Measurements from ENCODE around the gene TMEM258.
A peak's percentile ranks its signal among the peaks of the same experiment; 100 is the strongest.

Gene TMEM258

DNA sequence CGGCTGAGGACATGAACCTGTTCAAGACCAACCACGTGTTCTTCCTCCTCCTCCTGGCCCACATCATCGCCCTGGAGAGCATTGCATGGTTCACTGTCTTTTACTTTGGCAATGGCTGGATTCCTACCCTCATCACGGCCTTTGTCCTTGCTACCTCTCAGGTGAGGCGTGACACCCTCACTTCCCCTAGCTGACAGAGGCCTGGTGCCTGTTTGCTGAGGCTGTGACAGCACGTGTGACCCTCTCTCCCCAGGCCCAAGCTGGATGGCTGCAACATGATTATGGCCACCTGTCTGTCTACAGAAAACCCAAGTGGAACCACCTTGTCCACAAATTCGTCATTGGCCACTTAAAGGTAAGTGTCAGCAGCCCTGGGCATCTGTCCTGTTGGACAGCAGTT is 48.0 kb upstream of the TMEM258 start:
- Histone ChIP-seq H3K27ac (ENCODE audit: extremely low read depth, low read depth, low read length) (no peak overlapping the region), H3K4me1 (ENCODE audit: control insufficient read depth, insufficient read depth, low read length) (no peaks in the 10 kb centered on the region), H3K36me3 (ENCODE audit: control insufficient read depth in 2 of 2, insufficient read depth in 1 of 2, low read length in 2 of 2) (peaks cover 8 to 21% of the 10 kb centered on the region in 2 experiments; a peak in 2 of 3 replicates), H3K4me3 (ENCODE audit: low read depth, low read length) (no peak overlapping the region), H3K9me3 (ENCODE audit: control insufficient read depth, insufficient read depth, low read depth, low read length) (no peaks in the 10 kb centered on the region)
- TF ChIP-seq ZNF202 (tag by site-specific recombination; IDR thresholded peaks at IDR 0.05; ENCODE audit: borderline replicate concordance) (no peak), ZNF560 (tag by site-specific recombination; IDR thresholded peaks at IDR 0.05; ENCODE audit: borderline replicate concordance) (no peak), ZSCAN30 (tag by site-specific recombination; IDR thresholded peaks at IDR 0.05) (no peak), YY1 (tag by site-specific recombination; IDR thresholded peaks at IDR 0.05) (no peak), ZNF561 (tag by site-specific recombination; IDR thresholded peaks at IDR 0.05; ENCODE audit: borderline replicate concordance) (no peak)
- TF ChIP-seq, protein P1, sequence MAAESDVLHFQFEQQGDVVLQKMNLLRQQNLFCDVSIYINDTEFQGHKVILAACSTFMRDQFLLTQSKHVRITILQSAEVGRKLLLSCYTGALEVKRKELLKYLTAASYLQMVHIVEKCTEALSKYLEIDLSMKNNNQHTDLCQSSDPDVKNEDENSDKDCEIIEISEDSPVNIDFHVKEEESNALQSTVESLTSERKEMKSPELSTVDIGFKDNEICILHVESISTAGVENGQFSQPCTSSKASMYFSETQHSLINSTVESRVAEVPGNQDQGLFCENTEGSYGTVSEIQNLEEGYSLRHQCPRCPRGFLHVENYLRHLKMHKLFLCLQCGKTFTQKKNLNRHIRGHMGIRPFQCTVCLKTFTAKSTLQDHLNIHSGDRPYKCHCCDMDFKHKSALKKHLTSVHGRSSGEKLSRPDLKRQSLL (tag by site-specific recombination; IDR thresholded peaks at IDR 0.05): no peak
- CTCF ChIA-PET: interaction anchor here (1.0 kb wide), 1 partner anchor 12 kb away, joined by 3 read pairs; the partner anchor contains the start of gene FADS2
- POLR2A ChIA-PET: no interaction called here

GRCh38 chr11:61839742-61840141 is 47.3 kb upstream of the TMEM258 start:
- Histone ChIP-seq H3K4me1 (ENCODE audit: control insufficient read depth, insufficient read depth, low read length) (no peaks in the 10 kb centered on the region), H3K36me3 (ENCODE audit: control insufficient read depth in 2 of 2, insufficient read depth in 1 of 2, low read length in 2 of 2) (peaks cover 8 to 21% of the 10 kb centered on the region in 2 experiments; a peak in 2 of 3 replicates), H3K4me3 (ENCODE audit: low read depth, low read length) (no peak overlapping the region), H3K9me3 (ENCODE audit: control insufficient read depth, insufficient read depth, low read depth, low read length) (no peaks in the 10 kb centered on the region), H3K27ac (ENCODE audit: extremely low read depth, low read depth, low read length) (no peak overlapping the region)
- CTCF ChIA-PET: interaction anchor here (1.0 kb wide), 1 partner anchor 11 kb away, joined by 3 read pairs; the partner anchor contains the start of gene FADS2
- POLR2A ChIA-PET: no interaction called here
- no peak for TF ChIP-seq ZNF302 (tag by site-specific recombination; IDR thresholded peaks at IDR 0.05; ENCODE audit: low read depth)
- no peak for TF ChIP-seq EGR2 (tag by site-specific recombination; IDR thresholded peaks at IDR 0.05; ENCODE audit: low read depth)
- no peak for TF ChIP-seq GLIS1 (tag by site-specific recombination; IDR thresholded peaks at IDR 0.05)
- peak; percentile 96 for TF ChIP-seq ZNF146 (tag by site-specific recombination; IDR thresholded peaks at IDR 0.05)

DNA sequence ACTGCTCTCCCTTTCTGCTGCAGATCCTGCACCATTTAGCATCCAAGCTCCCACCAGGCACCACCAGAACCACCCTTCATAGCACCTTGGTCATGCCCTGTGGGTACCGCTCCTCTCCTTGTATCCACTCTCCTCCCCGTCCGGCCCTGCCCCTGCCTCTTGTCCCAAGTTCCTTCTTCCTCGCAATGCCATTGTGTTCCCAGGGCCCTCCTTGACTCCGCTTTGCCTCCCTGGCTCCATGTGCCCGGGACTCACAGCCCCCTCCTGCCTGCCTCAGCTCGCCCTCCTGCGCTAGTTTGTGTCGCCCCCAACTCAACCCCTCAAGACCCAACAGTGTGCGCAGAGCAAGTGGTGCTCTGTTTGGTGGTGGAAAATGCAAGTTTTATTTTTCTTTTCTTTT is 46.5 kb upstream of the TMEM258 start:
- H3K36me3 ChIP-seq (ENCODE audit: control insufficient read depth in 2 of 2, insufficient read depth in 1 of 2, low read length in 2 of 2): peaks cover 8 to 21% of the 10 kb centered on the region in 2 experiments; a peak in 2 of 3 replicates
- no peaks in the 10 kb centered on the region for H3K4me1 ChIP-seq (ENCODE audit: control insufficient read depth, insufficient read depth, low read length)
- no peak overlapping the region for H3K27ac ChIP-seq (ENCODE audit: extremely low read depth, low read depth, low read length)
- ChIA-PET CTCF (no interaction called here), POLR2A (interaction anchor here (0.7 kb wide), 1 partner anchor 10 kb away, joined by 3 read pairs; no protein-coding TSS in a partner anchor)
- H3K9me3 ChIP-seq (ENCODE audit: control insufficient read depth, insufficient read depth, low read depth, low read length): no peaks in the 10 kb centered on the region
- H3K4me3 ChIP-seq (ENCODE audit: low read depth, low read length): no peak overlapping the region
- TF ChIP-seq, protein P2, sequence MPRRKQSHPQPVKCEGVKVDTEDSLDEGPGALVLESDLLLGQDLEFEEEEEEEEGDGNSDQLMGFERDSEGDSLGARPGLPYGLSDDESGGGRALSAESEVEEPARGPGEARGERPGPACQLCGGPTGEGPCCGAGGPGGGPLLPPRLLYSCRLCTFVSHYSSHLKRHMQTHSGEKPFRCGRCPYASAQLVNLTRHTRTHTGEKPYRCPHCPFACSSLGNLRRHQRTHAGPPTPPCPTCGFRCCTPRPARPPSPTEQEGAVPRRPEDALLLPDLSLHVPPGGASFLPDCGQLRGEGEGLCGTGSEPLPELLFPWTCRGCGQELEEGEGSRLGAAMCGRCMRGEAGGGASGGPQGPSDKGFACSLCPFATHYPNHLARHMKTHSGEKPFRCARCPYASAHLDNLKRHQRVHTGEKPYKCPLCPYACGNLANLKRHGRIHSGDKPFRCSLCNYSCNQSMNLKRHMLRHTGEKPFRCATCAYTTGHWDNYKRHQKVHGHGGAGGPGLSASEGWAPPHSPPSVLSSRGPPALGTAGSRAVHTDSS (tag by site-specific recombination; IDR thresholded peaks at IDR 0.05): no peak
- TF ChIP-seq ZNF48 (tag by site-specific recombination; IDR thresholded peaks at IDR 0.05) (no peak), ZXDB (tag by site-specific recombination; IDR thresholded peaks at IDR 0.05) (no peak), ZSCAN23 (tag by site-specific recombination; IDR thresholded peaks at IDR 0.05) (no peak), ZNF768 (tag by site-specific recombination; IDR thresholded peaks at IDR 0.05) (no peak), IKZF3 (tag by site-specific recombination; IDR thresholded peaks at IDR 0.05) (no peak), ZNF777 (tag by site-specific recombination; IDR thresholded peaks at IDR 0.05; ENCODE audit: borderline replicate concordance) (no peak), ZSCAN5A (tag by site-specific recombination; IDR thresholded peaks at IDR 0.05) (no peak), ZNF449 (tag by site-specific recombination; IDR thresholded peaks at IDR 0.05) (no peak), CTCF (tag by site-specific recombination; IDR thresholded peaks at IDR 0.05) (no peak), SETDB1 (IDR thresholded peaks at IDR 0.05; ENCODE audit: insufficient read length, low read length) (no peak), ZNF610 (tag by site-specific recombination; IDR thresholded peaks at IDR 0.05; ENCODE audit: borderline replicate concordance) (no peak), ZNF175 (tag by site-specific recombination; IDR thresholded peaks at IDR 0.05) (no peak)
- TF ChIP-seq, protein P3, sequence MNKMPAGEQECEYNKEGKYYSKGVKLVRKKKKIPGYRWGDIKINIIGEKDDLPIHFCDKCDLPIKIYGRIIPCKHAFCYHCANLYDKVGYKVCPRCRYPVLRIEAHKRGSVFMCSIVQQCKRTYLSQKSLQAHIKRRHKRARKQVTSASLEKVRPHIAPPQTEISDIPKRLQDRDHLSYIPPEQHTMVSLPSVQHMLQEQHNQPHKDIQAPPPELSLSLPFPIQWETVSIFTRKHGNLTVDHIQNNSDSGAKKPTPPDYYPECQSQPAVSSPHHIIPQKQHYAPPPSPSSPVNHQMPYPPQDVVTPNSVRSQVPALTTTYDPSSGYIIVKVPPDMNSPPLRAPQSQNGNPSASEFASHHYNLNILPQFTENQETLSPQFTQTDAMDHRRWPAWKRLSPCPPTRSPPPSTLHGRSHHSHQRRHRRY (tag by site-specific recombination; IDR thresholded peaks at IDR 0.05): no peak

Data from HEK293 (cell line).